VCaP (cell line): Measurements from ENCODE around the gene COL6A2.

Experiments used
- H3K27ac ChIP-seq: fragments of 450-650 bp; 2 replicates; pipeline ENCODE4 v1.5.1; 2017
- TF ChIP-seq, protein P1 (sequence below): fragments of 450-650 bp; conservative IDR thresholded peaks from 2 replicates; pipeline ENCODE4 v1.5.1; 2017; ENCODE audit warnings: mild to moderate bottlenecking, moderate library complexity

The COL6A2 gene

DNA sequence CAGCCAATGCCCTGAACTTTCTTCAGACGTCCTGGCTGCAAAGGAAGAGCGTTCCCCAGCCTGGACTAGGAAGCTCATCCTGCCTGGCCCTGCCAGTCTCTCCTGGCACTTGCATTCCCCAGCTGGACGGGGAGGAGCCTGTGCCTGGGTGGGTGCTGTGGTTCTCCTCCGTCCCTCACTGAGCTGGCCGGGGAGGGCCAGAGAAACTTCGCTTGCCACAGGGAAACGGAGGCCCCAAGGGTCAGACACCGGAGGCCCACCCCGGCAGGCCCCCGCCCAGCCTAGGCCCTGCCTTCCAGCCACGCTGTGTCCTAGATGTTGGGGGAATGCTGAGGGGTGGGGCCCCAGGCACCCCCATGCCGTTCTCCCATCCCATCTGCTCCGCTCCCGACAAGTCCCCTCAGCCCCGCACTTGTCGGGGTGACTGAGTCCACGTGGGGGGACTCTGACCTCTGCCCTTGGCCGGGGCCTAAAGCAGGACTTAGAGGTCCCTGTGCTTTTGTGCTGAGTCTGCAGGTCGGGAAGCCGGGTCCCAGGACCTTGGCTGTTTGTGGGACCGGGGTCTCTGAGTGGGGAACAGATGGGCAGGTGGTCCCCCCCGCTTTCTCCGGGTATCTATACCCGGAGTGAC is 52.7 kb downstream of the COL6A2 start:
- H3K27ac ChIP-seq: no peak overlapping the region; the same call in 1 of the 2 replicates

DNA sequence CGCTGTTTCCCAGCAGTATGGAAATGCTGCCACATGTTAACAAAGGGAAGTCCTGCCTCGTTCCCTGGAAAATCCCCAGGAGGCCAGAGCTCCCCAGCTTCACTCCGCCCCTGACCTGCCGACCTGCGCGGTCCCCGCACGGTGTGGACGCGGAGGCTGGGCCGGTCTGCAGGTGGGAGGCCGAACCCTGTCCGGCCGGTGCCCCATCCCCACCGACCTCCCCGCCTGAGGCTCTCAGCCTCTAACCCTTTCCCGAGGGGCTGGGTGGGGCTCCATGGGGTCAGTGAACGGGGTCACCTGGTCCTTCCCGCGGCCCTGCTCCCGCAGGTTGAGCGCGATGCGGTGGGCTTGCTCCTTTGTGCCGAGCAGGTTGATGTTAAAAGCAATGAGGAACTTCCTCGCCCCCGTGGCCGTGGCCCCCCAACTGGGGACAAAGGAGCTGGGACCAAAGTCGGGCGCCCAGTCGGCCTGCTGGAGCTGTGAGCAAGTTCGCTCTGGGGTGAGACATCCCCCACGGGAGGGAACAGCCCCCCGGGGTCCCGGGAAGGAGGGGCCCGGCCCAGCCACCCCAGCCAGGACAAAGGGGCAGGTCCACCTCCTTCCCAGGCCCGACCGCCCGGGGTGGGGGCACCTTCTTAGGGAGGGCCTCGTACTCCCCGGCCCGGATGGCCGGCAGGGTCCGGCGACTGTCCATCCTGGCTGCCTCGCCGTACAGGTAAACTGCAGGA is 53.5 kb downstream of the COL6A2 start:
- H3K27ac ChIP-seq: no peak overlapping the region
- TF ChIP-seq, protein P1, sequence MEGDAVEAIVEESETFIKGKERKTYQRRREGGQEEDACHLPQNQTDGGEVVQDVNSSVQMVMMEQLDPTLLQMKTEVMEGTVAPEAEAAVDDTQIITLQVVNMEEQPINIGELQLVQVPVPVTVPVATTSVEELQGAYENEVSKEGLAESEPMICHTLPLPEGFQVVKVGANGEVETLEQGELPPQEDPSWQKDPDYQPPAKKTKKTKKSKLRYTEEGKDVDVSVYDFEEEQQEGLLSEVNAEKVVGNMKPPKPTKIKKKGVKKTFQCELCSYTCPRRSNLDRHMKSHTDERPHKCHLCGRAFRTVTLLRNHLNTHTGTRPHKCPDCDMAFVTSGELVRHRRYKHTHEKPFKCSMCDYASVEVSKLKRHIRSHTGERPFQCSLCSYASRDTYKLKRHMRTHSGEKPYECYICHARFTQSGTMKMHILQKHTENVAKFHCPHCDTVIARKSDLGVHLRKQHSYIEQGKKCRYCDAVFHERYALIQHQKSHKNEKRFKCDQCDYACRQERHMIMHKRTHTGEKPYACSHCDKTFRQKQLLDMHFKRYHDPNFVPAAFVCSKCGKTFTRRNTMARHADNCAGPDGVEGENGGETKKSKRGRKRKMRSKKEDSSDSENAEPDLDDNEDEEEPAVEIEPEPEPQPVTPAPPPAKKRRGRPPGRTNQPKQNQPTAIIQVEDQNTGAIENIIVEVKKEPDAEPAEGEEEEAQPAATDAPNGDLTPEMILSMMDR: no peak

More for the DNA sequence above, 52.7 kb downstream of the COL6A2 start:
- TF ChIP-seq, protein P1: no peak

DNA sequence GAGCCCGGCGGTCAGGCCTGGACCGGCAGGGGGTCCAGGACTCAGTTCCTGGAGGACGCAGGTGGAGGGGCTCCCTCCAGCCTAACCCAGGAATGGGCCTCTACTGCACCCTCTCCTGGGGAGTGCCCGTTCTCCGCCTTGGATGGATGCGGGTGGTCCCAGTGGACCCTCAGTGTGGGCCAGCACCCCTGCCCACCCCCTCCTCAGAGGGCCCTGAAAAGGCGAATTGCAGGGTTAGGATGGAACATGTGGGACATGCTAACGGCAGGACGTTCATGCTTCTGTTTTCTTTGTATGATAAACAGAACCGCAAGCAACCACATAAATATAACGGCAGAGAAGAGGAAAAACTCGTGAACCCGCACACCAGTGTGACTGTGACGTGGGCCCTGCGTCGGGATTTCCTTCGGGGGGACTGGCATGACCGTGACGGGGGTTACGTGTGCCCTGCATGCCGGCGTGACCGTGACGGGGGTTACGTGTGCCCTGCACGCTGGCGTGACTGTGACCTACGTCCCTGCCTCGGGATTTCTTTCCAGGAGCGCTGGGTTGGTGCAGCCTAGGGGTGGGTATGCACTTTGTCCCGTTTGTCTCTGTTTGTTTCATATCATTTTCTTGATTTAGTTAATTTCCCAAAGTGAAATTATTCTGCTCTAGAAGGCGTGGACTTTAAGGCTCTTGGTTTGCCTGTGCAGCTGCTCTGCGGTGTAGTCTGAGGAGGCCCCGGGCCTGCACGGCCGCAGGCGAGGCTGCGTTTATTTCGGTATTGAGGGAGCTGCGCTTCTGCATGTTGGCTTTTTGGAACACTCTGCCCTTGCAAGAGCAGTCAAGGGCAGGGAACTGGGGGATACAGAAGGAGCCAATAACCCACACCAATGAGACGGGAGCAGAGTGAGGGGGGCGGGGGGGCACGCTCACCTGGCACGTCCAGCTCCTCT is 54.3 kb downstream of the COL6A2 start:
- peak overlapping the region; percentile 61; the same call in 1 of the 2 replicates for H3K27ac ChIP-seq
- TF ChIP-seq, protein P1: no peak

DNA sequence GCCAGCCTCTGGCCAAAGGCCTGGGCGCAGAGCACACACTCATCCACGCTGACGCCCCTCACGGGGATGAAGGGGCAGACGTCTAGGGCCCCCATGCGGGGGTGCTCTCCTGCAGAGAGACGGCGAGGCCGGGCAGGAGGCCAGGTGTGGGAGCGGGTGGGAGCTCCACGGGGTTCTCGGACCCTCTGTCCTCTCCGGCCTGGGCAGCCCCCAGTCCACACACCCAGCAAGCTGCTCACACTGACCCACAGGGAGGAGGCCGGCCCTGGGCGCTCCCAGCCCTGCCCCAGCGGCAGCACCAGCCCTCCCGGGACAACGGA is 55.0 kb downstream of the COL6A2 start:
- peak overlapping the region; percentile 61; the same call in 1 of the 2 replicates for H3K27ac ChIP-seq
- TF ChIP-seq, protein P1: no peak

DNA sequence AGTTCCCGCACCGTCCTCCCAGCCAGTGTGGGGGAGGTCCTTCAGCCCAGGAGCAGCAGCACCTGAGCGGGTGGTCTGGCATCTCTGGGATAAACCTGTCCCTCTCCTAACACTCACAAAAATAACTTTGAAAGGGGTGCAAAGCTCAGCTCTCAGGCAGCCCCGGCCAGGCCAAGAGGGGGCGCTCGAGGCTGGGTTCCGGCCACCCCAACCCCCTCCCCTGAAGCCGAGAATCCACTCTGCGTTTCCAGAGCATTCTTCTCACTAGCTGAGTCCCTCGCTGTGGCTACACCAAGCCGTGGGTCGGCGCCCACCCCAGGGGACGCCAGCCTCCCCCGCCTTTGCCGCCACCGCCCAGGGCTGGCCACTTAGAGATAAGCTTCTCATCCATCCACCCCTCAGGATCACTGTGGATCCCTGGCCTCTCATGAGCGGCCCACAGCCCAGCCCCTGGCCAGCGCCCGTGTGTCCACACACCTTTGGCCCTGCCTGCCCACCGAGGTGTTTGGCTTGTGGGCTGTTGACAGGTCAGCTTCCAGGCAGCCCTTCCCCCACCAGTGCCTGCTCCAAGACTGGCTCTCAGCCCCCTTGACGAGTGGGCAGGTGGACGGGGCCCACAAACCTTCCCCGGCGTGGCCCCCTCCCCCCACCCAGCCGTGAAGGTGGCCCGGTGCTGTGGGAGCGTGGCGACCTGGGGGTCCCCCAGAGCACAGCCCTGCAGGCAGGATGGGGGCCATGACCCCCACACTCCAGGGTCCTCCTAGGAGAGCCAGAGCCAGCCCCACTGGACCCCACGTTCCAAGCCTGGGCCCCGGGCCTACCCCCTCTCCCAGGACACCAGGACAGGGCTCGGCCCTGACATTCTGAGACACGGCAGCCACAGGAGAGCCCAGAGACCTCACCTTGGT is 55.6 kb downstream of the COL6A2 start:
- H3K27ac ChIP-seq: peak overlapping the region; percentile 61; the same call in 1 of the 2 replicates
- TF ChIP-seq, protein P1: peak; percentile 87

DNA sequence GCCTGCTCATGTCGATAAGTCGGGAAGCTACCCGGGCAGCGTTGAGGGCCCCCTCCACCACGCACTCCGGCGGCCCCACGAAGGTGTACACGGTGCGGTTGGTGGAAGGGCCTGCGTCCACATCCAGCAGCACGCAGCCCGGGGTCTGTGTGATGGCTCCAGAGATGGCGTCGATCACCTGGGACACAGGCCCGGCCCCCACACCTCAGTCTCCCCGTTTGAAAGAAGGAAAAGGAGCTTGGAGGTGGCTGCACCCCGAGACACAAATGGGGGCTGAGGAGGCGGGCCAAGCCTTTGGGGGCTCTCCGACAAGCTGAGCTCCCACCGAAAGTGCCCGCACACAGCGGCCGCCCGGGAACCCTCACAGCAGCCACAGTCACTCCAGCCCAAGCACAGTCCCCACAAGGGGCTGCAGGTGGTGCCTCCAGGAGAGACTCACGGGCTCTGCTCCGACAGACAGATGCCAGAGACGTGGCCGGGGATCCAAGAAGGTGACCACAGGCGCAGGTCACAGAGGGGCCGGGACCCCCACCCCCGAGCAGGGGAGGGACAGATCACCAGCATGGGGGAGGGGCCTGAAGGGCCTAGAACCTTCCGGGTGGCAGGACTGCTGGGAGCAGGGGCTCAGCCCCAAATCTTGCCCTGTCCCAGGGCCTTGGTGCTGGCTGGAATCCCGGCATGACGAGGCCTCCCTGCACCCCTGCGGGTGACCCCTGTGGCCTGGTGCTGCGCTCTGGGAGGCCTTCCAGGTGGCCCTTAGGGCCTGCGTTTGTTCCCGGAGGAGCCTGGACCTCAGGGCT is 56.4 kb downstream of the COL6A2 start:
- TF ChIP-seq, protein P1: no peak
- peak overlapping the region; percentile 61; the same call in 1 of the 2 replicates for H3K27ac ChIP-seq
